ENCODE results near the gene CACNA1C. TPM values are rescaled to one million over a fixed set of nuclear protein-coding genes. Genes with fewer than 3 reads are reported as not detected.

CACNA1C gene
- total RNA-seq, 1 donor from 2014 or later = 0.42 TPM

DNA sequence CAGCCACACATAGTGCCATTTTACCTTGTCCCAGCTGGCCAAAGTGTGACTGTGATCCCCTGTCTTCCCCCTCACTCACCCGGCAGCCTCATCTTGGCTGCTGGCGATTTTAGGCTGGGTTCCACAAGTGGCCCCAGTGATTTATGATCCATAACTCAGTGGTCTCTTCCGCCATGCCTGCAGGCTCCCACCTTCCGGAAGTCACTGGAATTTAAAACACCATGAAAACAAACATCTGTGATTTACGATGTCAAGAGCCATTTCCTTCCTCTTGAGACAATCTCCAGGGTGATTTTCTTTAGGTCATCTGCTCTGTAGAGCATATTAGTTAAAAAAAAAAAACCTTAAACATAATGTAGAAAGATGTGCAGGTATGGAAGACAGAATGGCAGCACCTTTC is 282.3 kb downstream of the CACNA1C start:
- intact Hi-C loops (cut with micrococcal nuclease) = no loop called here

DNA sequence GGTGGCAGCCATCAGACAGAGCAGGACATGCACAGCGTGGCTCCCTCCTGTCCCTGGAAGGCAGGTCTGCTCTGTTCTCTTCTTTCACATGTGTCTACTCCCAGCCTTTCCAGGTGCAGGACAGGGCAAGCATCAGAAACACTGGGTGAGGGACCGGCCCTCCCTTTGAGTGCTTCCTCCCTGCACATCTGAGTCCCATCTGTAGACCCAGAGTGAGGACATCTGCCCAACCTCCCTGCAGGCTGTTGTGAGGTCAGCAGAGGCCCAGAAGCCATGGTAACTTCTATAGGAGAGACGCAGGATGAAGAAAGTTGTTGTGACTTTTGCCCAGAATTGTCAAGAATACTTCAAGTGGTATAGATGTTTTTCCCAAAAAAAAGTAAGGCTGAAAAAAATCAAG is 282.7 kb downstream of the CACNA1C start:
- intact Hi-C loops (cut with micrococcal nuclease) = no loop called here

DNA sequence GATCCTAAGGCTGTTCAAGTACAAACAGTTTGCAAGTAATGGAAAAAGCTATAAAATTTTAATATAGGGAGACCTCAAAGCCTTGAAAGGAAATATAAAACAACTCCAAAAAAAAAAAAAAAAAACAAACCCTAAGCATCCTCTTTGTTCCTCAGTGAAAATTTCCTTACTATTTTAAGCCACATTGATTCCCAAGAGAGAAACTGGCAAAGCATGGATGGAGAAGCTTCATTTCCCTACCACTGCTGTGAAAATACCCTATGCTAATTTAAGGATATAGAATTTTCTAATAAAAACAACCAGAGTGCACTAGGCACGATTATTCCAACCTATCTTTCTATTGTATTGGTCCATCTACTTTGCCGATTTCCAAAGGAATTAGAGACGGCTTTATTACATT is 283.1 kb downstream of the CACNA1C start:
- intact Hi-C loops (cut with micrococcal nuclease) = no loop called here

DNA sequence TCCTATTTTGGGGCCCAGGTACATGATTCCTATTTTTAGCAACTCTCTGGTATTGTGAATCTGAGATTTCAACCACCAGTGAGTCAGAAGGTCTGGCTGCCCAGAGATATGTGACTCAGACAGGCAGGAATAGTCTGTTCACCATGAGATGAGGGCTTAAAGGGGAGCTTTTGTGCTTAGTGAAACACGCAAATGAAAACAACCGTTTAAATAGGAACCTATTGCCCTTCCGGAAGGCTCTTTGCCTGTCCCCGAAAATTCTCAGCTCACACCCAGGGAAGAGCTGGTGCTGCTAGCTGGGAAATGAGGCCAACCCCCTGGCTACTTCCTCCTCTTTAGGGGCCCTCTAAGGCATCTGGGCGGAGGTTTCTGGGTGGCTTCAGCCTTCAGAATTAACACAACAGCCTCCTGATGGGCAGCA is 283.6 kb downstream of the CACNA1C start:
- intact Hi-C loops (cut with micrococcal nuclease) = no loop called here

DNA sequence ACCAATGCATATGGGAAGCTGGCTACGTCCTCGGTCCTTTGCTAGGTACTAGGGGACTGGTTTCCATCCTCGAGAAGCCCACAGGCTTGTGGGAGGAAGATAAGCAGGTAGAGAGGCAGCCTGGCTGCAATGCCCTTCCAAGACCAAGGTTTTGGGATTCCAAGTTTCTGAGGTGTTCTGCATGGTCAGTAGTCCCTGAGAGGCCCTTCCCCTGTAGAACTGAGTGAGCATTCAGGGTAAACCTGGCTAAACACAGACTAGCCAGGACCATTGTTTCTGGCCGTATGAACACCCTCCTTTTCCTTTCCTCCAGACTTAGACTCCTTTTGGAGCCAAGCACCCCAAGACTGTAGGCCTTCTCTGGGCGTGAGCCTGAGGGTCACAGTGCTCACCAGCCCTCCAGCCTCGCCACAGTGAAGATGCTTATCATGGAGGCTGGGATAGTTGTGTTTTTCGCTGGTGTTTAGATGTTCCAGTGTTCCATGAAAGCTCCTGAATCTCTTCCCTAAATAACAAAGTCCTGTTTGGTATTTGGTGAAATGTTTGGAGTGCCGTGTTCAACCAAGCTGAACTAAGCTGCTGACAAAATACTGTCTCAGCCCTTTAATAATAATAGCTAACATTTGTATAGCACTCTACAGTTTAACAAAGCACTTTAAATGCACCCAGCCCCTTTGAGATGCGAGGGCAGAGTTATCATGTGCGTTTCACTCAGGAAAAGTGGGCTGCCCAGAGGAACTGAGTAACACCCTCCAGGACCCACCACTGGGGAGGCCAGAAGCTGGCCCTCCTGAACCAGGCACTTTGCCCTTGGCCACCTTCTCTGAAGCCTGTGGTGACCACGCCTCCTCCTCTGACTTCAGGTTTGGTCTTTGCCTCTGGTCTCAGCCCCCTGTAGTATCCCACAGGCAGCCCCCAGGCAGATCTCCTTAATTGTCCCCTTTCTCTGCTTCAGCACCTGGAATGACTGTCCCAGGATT is 284.5 kb downstream of the CACNA1C start:
- intact Hi-C loops (cut with micrococcal nuclease) = no loop called here

DNA sequence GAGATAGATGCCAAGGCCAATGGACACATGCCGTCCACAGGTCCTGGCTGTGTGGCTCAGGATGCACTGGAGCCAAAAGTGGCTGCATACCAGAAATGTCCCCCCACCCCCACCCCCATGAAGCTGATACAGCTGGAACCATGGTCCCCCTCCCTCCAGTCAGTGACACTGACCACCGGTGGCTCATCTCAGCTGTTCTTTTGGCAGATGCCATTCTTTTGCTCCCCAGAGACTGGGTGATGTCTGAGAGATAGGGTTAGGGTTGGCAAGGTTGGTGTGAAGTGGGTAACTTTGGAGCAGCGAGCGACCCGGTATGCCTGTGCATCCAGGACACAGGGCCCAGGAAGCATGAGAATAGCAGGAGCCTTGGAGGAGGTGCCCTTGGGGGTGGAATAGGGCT is 285.6 kb downstream of the CACNA1C start:
- intact Hi-C loops (cut with micrococcal nuclease) = no loop called here

DNA sequence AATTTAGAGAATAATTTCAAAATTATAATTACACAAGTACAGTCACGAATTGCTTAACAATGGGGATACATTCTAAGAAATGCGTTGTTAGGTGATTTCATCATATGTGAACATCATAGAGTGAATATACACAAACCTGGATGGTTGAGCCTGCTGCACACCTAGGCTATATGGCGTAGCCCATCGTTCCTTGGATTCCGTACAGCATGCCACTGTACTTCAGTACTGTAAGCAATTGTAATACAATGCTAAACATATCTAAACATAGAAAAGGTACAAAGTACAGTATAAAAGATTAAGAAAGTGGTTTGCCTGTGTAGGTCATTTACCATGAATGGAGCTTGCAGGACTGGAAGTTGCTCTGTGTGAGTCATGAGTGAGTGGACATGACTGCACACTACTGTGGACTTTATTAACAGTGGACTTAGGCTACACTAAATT is 286.2 kb downstream of the CACNA1C start:
- intact Hi-C loops (cut with micrococcal nuclease) = no loop called here

DNA sequence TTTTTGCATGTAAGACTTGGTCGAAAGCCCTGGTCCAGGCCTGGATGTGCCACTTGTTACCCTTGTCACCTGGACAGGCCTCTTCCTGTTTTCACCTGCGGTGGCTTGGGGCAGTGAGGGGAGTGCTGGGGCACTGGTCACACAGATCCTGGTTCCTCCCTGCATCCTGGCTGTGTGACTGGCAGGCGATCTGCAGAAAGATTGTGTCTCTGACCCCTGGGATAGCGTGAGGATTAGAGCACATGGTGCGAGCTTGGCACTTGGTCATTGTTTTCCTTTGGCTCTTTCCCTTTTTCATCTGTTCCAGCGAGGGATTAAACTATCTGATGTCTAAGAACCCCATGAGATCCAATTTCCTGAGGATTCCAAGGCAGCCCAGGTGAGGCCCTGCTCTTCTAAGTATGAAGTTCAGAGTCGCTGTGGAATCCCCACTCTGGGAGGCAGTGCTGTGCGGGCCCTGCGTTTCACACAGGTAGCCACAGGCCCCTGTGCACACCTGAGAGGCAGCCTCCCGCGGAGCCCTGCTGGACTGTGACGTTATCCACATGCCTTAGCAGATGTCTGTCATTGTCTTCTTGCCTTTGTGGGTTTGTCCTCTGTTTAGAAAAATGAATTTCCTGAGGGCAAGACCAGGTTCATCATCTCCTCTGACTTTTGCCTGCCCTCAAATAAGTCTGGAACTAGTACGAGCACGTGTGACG is 288.4 kb downstream of the CACNA1C start:
- intact Hi-C loops (cut with micrococcal nuclease) = no loop called here

DNA sequence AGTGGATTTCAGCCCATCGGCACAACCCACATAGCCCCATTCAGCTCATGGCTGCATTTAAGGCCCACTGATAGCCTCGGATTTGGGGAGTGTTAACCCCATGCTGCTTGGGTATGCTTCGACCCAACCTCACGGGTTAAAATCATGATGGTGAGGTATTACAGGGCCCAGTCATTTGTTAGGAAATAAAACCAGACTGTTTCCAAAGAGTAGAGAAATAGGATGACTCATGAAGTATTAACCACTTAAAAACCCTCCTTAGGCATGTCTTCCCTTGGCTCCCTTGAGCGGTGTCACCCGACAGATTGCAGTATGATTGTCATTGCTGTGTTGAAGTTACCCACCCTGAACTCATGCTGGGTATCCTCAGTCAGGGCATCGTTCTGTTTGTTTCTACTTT is 289.1 kb downstream of the CACNA1C start:
- intact Hi-C loops (cut with micrococcal nuclease) = no loop called here

DNA sequence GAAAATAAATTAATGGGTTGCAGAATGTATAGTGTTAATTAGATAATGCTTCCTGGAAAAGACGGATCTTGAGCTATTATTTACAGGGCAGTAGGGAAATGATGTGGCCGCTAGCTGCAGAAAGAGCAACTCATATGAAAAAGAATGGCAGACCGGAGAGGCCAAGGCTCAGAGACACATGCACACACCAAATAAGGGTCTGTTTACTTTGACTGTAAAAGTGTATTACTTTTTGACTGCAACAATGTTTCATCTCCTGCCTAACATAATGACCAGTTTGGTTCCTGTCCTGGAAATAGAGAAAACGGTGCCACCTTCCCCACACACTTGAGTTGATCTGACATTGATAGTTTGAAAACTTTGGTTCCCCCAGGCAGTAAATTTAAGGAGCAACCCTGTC is 290.9 kb downstream of the CACNA1C start:
- intact Hi-C loops (cut with micrococcal nuclease) = no loop called here

DNA sequence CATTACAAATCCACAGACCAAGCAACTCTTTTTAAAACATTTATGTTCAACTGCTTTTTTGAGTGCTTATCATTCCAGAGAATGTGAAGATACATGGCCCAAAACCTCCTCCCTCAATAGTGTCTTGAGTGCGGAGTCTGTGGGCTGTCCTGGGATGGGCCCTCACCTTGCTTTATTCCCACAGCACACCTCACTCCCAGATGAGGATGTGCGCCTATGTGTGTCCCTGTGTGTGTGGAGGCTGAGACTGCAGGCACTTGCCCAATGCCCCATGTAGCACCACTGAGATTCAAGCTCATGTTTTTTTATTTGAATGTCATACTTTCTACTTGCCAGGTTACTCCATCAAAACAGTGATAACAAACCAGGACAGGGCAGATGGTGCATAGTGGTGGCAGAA is 291.7 kb downstream of the CACNA1C start:
- intact Hi-C loops (cut with micrococcal nuclease) = no loop called here

DNA sequence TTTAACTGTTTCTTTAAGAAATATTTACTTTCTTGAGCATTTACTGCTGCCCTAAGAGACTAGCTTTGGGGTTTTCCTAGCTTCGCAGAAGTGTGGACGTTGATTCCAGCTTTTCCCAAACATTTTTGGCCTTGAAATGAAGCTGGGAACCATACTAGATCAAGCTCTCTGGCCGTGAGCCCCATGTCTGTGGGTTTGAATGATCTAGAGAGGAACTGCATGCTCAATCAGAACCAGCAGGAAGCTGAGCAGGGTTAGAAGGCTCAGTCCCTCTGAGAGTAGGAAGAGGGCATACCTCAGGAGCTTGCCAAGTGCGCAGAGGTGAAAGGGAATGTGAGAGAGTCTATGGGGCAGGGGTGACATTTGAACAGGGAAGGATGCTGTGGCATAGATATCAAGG is 292.1 kb downstream of the CACNA1C start:
- intact Hi-C loops (cut with micrococcal nuclease) = no loop called here

DNA sequence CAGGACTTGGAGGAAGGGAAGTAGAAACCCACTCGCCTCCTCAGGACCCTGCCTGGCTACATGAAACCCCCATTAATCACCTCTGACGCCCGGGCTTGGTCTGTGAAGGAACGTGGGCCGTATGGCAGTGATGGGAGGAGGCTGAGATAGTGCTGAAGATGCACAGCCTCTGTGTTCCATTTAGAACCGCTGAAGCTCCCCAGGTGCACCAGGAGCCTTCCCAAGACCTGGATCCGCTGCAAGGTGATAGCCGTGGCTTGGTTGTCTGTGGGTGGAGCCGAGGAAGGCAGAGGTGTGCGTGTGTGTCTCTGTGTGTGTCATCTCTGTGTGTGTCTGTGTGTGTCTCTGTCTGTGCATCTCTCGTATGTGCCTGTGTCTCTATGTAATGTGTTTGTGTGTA is 293.1 kb downstream of the CACNA1C start:
- intact Hi-C loops (cut with micrococcal nuclease) = no loop called here

DNA sequence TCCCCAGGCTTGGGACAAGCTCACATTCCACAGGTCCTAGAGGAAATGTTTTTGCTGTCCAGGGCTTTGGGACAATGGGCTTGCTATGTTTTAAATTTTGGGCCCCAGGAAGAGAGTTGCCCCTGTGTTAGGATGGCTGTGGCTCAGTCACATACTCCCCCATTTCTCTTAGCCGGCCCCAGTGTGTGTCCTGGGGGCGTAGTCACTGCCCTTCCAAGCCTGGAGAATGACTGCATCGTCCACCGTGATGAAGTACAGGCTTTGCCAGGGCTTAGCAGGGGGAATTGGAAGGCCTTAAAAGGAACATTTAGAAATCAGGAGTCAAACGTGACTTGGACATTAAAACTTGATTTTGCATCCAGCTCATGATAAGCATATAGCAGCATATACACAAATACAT is 293.6 kb downstream of the CACNA1C start:
- intact Hi-C loops (cut with micrococcal nuclease) = no loop called here

DNA sequence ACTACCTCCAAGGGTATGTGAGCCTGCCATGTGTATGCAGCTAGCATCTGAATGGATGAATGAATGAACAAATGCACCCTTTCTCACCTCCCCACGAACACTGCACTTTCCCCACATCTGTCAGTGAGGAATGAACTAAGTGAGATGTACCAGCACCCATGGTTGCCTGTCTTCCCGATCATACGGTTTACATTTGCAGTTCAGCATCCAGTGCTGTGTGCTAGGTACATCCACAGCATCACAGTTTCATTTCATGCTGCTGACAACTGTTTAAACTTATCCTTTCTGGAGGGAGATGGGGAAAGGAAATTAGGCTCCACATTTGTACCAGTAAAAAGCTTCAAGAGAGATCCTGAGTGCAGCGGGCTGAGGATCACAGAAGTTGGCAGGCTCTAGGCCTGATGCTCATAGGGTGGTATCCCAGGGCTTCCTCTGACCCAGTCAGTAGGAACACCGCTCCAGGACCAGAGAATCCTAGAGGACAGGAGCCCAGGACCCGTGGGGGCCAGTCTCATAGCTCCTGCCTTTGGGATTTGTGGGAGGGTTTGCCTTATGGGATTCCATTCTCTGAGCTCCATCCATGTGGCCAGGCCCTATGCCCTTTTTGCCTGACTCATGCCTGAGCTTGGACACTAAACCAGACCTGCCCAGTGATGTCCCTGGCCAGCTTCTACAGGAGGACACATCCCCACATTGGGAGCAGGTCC is 294.5 kb downstream of the CACNA1C start:
- intact Hi-C loops (cut with micrococcal nuclease) = no loop called here

DNA sequence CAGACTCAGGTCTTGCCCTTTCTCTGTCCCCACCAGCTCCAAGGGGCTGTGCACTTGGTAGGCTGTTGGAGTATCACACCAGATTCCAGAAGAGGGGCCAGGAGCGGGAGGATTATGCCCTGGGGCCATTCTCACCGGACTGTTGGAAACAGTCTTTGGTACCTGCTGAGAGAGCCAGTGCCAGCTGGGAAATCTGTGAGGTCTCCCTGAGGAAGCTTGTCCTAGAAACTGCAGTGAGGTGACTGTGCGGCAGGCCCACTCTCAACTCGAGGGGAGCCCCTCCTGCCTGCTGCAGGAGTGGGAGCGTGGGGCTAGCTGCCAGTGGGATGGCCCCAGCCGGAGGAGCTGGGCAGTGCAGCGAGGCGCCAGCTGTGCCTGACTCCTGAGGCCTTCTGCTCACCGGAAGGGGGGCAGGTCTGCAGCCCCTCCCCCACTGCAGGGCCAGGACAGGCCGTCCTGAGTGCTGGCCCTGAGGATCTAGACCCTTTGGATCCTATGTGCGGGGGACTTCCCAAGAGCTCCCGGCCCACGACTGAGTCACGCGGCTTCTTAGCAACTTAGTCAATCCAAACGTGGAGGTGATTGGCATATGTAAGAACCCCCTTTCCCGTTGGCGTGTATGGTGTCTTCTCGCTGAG is 295.2 kb downstream of the CACNA1C start:
- intact Hi-C loops (cut with micrococcal nuclease) = no loop called here

DNA sequence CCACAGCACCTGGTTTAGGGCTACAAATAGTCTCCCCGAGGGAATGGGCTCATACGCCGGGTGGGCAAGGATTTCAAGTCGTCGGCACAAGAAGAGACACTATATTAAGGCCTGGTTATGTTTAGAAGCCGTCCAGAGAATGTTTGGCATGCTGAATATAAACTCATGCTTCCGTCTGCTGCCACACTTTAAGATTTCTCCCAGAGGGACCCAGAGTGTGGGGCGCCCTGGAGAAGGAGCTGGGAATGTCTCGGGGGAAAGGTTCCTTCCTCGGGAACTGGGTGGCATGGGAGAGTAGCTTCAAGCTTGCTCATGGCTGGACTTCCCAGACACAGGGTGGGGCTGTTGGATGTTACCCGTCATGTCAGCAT is 295.7 kb downstream of the CACNA1C start:
- intact Hi-C loops (cut with micrococcal nuclease) = no loop called here

DNA sequence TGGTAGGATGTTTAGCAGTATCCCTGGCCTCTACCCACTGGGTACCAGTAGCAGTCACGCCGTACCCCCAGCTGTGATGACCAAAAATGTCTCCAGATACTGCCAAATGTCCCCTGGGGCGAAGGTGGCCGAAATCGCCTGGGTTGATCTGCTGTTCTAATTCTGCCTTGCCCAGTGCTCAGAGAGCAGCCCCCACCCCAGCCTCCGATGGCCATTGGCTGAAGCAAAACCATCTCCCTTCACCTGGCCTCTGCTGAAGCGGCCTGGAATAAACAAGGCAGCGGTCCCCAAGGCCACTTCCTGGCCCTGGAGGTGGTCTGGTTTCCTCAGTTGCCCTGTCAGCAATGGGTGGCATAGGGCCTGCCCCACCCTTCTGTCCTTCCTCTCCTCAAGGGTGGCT is 298.4 kb downstream of the CACNA1C start:
- intact Hi-C loops (cut with micrococcal nuclease) = no loop called here

DNA sequence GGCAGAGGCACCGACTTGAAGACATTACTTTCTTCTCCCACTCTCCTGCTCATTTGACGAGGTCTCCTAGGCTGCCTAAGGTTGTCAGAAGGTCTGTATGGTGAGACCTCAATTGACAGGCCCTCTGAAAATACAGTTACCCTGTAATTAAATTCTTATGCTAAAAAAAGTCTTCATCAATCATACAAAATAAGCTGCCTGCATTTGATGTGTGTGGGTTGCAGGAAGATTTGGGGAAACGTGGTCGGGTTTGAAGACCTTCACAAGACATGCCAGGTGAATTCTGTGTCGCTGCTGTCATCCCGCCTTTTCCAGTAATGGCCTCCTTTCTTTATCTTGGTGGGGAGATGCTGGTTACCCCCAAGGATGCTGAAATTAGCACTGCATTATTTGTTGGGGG is 299.4 kb downstream of the CACNA1C start:
- intact Hi-C loops (cut with micrococcal nuclease) = no loop called here

DNA sequence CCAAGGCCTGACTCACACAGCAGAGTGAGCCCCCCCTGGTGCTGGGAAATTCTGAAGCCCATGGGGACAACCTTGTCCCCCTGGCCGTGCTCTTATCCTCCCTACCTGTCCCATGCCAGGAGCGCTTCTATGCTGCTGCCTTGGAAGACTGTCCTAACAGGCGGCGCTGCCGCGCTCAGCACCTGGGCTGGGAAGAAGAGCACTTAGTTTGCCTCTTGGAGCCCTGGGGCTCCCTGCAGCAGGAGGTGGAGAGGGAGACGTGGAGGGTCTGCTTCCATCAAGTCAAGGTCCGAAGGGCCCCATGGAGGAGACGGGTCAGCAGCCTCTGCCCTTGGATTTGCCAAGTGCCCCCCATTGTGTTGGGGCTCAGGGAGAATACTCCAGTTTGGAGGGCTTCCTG is 300.5 kb downstream of the CACNA1C start:
- intact Hi-C loops (cut with micrococcal nuclease) = no loop called here

DNA sequence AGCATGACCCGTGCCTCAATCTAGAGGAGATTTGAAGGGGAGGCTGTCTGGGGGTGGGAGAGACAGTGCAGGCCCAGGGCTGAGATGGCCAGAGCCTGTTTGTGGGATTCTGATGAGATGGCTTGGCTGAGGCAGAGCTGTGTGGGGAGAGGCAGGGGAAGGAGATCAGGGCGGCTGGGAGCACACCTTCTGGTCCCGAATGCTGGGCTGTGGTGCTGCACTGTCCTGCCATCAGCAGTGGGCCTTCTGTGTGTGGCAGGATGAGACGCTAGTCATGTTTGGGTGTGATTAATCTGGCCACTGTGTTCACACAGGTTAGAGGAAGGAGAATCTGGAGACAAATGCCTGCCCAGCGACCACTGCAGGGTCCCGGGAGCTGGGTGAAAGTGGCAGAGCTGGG is 300.9 kb downstream of the CACNA1C start:
- intact Hi-C loops (cut with micrococcal nuclease) = no loop called here
